Spinal cord (tissue), 10 donors: ENCODE data around the gene PLXNA2. TPM values are rescaled to one million over a fixed set of nuclear protein-coding genes. Genes with fewer than 3 reads are reported as not detected.
A peak's percentile ranks its signal among the peaks of the same experiment; 100 is the strongest.

Experiments used
- DNase-seq, 6 donors: peaks; one replicate each; pipeline versions ENCODE4 v3.0.0 to v3.0.0-alpha.2; 2013 to 2015; ENCODE audit warnings: low spot score in 6 of 6, low read depth in 4 of 6
- H3K27ac ChIP-seq: one replicate; pipeline ENCODE4 v1.5.1; 2013; ENCODE audit warnings: low read depth, low read length, control low read depth
- H3K27me3 ChIP-seq: one replicate; pipeline ENCODE4 v1.6.1; 2013; ENCODE audit warnings: low read length; ENCODE audit not compliant: control insufficient read depth, insufficient read depth
- H3K36me3 ChIP-seq: one replicate; pipeline ENCODE4 v1.6.1; 2013; ENCODE audit warnings: low read length; ENCODE audit not compliant: control insufficient read depth, insufficient read depth
- H3K4me1 ChIP-seq: one replicate; pipeline ENCODE4 v1.6.1; 2013; ENCODE audit warnings: low read length; ENCODE audit not compliant: control insufficient read depth, insufficient read depth
- H3K4me3 ChIP-seq: one replicate; pipeline ENCODE4 v1.5.1; 2013; ENCODE audit warnings: low read depth, low read length, control low read depth
- H3K9me3 ChIP-seq: one replicate; pipeline ENCODE4 v1.6.1; 2013; ENCODE audit warnings: low read length; ENCODE audit not compliant: control insufficient read depth, insufficient read depth
- WGBS: methylation state at CpG from one replicate; pipeline ENCODE4 v1.1.5; 2013; ENCODE audit warnings: missing lambda C conversion rate; ENCODE audit not compliant: insufficient coverage; 5-methylcytosine and 5-hydroxymethylcytosine counted together
- polyA plus RNA-seq, 2 donors: library from polyadenylated mRNA; unstranded; fragments of 120-200 nt; gene quantifications; one replicate each; pipeline ENCODE4 v1.2.1, GENCODE V29; 2013; ENCODE audit not compliant: insufficient read length in 2 of 2
- total RNA-seq, 2 donors: library from RNA; depleted of rRNA in 1 of 2; stranded (reverse); fragments of 120-200 nt in 1 of 2; fragments of >200 nt in 1 of 2; gene quantifications; one replicate each; pipeline versions ENCODE4 v1.2.3 to v1.2.4, GENCODE V29; 2013 to 2014
- donor health status: healthy.

Gene PLXNA2
- total and polyA plus RNA-seq, 4 donors, result 22.0 to 52.8 (median 39.7) TPM

DNA sequence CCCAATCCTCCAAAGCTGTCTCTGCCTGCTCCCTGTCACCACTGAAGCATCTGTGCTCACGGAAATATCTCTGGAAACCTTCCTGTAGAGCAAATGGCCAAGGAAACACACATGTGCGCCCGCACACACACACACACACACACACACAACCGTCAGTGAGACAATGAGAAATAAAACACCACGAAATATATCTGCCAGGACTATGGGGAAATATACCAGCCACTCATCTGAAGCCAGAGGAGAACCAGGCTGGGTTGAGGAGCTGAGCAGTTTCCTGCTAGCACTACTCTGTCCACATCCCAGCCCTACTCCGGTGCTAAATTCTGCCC, 25.1 kb upstream of the PLXNA2 start:
- Histone ChIP-seq H3K4me3 (no peak overlapping the region), H3K9me3 (no peaks in the 10 kb centered on the region), H3K4me1 (peaks cover 29% of the 10 kb centered on the region), H3K36me3 (no peaks in the 10 kb centered on the region), H3K27ac (no peak overlapping the region), H3K27me3 (peaks cover 3% of the 10 kb centered on the region)
- WGBS, result 56% methylated on average over 5 of the region's 6 CpGs
- peak in 1 of 6 donors; percentile 72 for DNase-seq

DNA sequence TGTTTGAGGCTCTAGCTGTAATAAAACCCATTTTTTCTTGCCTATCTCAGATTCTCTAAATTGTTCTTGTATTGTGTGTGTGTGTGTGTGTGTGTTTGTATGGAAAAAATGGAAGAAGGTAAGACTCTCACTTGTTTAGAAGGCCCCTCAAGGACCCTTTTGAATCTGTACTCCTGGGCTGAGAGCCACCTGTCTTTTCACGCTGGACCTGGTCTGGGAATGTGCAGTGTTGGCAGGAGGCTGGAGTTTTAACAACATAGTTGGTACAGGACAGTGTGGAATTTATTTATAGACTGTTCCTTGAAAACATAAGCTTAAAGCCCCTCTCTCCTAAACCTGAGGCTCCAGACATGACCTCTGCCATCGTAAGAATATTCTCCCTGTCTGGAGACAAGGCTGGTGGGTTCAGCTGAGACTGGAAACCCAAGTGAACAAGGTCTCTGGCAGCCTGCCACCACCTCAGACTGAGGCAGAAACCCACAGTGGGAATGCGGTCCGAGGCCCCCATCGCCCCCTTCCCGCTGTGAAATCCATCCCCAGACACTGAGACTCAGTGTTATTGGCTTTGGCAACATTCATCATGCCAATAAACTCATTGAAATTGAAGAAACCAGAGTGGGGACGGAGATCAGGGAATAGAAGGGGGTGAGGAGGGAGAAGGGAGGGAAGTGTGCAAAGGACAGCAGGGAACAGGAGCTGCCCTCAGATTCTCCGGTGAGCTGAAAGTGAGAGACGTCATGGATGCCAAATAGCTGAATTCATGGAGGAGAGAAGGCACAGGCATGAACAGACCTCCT, 24.6 kb upstream of the PLXNA2 start:
- peak in 2 of 6 donors; percentile 57 to 89 for DNase-seq
- Histone ChIP-seq H3K4me3 (no peak overlapping the region), H3K4me1 (peaks cover 29% of the 10 kb centered on the region), H3K9me3 (no peaks in the 10 kb centered on the region), H3K36me3 (no peaks in the 10 kb centered on the region), H3K27ac (peak overlapping the region; percentile 16), H3K27me3 (peaks cover 3% of the 10 kb centered on the region)
- WGBS, result 18% methylated on average over 2 of the region's 9 CpGs

DNA sequence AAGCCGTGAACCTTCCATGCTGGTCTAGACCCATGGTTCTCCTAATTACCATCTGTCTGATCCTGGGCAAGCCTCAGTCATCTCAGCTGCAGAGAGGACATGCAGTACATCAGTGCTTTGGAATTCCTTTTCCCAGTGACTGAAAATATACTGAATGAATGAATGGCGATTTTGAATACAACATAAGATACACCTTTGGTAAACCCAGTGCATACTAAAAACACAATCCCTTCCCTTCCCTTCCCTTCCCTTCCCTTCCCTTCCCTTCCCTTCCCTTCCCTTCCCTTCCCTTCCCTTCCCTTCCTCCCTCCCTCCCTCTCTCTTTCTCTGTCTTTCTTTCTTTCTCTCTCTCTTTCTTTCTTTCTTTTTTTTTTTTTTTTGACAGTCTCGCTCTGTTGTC, 21.3 kb upstream of the PLXNA2 start:
- Histone ChIP-seq H3K27ac (no peak overlapping the region), H3K9me3 (no peaks in the 10 kb centered on the region), H3K27me3 (peaks cover 3% of the 10 kb centered on the region), H3K4me3 (no peak overlapping the region), H3K4me1 (peaks cover 25% of the 10 kb centered on the region), H3K36me3 (no peaks in the 10 kb centered on the region)
- 78% methylated on average over 1 of the region's 3 CpGs for WGBS
- no peak for DNase-seq

DNA sequence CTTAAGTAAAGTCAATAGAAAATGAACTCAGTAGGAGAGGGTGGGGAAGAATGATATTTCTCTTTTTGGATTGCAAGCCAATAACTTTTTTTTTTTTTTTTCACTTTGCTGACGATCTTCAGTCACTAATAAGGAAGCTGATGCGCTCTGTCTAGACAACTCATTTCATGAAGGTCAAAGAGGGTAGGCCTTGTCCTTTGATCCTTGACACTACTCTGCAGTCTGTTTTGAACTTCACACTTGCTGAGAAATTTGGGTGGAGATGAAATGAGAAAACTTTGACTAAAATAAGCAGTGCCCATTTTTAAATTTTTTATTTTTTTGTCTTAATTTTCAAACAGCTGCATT, 20.9 kb upstream of the PLXNA2 start:
- Histone ChIP-seq H3K36me3 (no peaks in the 10 kb centered on the region), H3K4me3 (no peak overlapping the region), H3K27me3 (peaks cover 3% of the 10 kb centered on the region), H3K27ac (no peak overlapping the region), H3K9me3 (no peaks in the 10 kb centered on the region), H3K4me1 (peaks cover 25% of the 10 kb centered on the region)
- WGBS, result no CpG with 5 or more reads among the region's 2 CpGs
- no peak for DNase-seq

DNA sequence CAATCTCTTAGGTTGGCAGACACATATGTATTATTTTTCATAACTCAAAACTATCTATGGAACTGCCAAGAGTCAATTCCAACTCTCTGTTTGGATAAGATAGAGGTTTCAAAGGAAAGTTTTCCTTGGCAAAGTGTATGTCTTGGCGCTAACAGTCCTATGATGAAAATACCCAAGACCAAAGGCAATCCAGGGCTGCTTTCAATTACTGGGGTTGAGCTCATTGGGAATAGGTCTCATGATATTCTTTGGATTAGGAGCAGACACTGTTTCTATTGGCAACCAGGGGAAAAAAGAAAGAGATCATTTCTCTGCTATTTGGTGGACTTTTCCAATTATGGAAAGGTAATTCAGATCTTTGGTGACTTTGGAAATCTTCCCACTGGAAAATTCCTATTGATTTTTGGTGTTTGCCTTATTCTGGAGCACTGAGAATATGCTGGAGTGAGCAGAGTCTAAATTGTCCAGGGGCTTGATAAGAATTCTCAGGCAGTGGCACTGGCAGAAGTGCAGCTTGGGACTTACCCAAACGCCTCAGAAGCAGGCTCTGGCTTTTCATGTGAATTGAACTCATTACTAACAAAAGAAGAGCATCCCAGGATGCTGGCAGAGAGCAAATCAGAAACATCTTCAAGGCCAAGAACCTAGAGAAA, 20.4 kb upstream of the PLXNA2 start:
- 79% methylated on average over 2 of the region's 2 CpGs for WGBS
- no peaks in the 10 kb centered on the region for H3K9me3 ChIP-seq
- peaks cover 3% of the 10 kb centered on the region for H3K27me3 ChIP-seq
- no peaks in the 10 kb centered on the region for H3K36me3 ChIP-seq
- H3K4me3 ChIP-seq, result no peak overlapping the region
- no peak overlapping the region for H3K27ac ChIP-seq
- peaks cover 25% of the 10 kb centered on the region for H3K4me1 ChIP-seq
- DNase-seq, result peak in 2 of 6 donors; percentile 31 to 83

DNA sequence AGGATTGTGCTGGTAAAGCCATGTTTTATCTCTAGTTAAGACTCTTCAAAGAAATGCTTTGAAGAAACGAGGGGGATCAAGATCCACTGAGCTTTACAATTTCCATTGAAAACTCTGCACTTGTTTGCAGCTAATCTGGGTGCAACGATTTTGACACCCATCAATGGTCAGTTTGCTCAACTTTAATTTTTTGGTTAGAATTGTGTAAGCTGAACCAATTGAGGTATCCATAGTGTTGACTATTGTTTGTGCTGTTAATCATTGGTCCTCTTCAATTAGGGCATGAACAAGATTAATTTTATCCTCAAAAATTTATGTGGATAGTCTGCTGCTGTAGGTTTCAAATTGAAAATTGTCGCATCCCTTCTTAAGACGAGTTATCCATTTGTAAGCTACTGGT, 17.7 kb upstream of the PLXNA2 start:
- Histone ChIP-seq H3K27ac (no peak overlapping the region), H3K4me3 (no peak overlapping the region), H3K9me3 (no peaks in the 10 kb centered on the region), H3K36me3 (no peaks in the 10 kb centered on the region), H3K4me1 (no peaks in the 10 kb centered on the region), H3K27me3 (peaks cover 1% of the 10 kb centered on the region)
- no peak for DNase-seq
- 93% methylated on average over 2 of the region's 4 CpGs for WGBS

DNA sequence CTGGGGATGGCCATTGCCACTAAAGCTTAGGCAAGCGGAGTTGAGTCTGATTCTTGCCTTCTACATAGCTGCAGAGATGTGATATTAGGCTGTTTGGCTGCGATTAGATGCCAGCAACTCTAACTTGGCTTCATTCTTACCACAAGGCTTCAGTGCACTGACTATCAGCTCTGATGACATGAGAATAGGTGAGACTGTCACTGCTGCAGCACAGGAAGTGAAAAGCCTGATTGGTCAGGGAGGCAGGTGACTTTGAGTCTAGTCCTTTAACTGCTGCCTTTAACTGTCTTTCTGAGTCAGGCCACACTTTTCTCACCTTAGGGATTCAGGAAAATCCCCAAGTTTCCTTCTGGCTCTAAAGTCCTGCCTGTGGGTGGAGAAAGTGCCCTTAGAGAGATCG, 14.1 kb upstream of the PLXNA2 start:
- Histone ChIP-seq H3K4me3 (no peak overlapping the region), H3K27ac (no peak overlapping the region), H3K27me3 (no peaks in the 10 kb centered on the region), H3K9me3 (no peaks in the 10 kb centered on the region), H3K4me1 (no peaks in the 10 kb centered on the region), H3K36me3 (no peaks in the 10 kb centered on the region)
- DNase-seq, result no peak
- WGBS, result 100% methylated on average over 2 of the region's 3 CpGs

DNA sequence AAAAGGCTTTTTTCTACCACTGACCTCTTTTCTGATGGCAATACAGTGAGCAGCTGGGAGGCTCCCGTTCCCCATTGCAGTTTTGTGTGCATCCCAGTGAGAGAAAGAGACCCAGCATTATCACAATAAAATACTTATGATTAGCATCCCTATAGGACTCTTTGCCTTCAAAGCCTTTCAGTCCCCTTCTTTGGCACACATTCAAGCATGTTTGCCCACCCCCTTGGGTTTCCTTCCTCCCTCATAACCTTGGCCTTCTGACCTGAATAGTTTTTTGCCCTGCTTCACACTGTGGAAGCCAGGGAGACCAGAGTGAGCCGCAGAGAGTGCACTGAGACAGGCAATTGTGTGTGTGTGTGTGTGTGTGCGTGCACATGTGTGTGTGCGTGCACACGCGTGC, 13.2 kb upstream of the PLXNA2 start:
- H3K9me3 ChIP-seq, result no peaks in the 10 kb centered on the region
- H3K4me1 ChIP-seq, result peaks cover 2% of the 10 kb centered on the region
- H3K36me3 ChIP-seq, result no peaks in the 10 kb centered on the region
- no peaks in the 10 kb centered on the region for H3K27me3 ChIP-seq
- H3K4me3 ChIP-seq, result no peak overlapping the region
- WGBS, result 27% methylated on average over 2 of the region's 6 CpGs
- no peak overlapping the region for H3K27ac ChIP-seq
- DNase-seq, result no peak

DNA sequence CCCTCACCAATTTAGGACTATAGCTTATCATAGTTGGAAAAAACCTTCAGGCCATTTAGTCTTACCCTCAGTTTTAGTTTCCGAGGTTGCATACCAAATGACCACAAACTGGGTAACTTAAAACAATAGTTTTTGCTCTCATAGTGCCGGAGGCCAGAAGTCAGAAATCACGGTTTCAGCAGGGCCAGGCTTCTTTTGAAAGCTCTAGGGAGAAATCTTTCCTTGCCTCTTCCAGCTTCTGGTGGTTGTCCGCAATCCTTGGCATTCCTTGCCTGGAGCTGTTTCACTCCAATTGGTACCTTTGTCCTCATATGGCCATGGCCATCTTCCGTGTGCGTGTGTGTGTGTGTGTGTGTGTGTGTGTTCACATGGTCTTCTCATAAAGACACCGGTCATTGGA, 12.4 kb upstream of the PLXNA2 start:
- Histone ChIP-seq H3K27ac (no peak overlapping the region), H3K9me3 (no peaks in the 10 kb centered on the region)
- 93% methylated on average over 4 of the region's 7 CpGs for WGBS

DNA sequence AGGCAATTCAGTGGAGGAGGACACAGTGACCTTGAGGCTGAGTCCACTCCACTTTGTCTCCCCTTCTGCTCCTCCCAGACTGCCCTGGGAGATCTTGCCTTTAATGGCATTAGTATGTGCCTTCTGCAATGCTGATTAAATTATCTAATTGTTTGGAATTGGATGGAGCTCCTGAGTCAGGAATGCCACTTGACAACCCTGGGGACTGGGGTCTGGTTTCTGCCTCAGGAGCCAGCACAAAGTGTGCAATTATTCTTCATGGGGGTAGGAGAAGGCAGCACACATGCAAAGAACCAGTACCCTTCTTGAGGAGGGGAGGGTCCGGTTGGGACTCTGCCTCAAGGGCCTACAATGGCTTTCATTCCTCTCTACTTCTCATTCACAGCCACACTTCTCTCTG, 11.9 kb upstream of the PLXNA2 start:
- no peak overlapping the region for H3K27ac ChIP-seq
- no CpG with 5 or more reads among the region's 1 CpG for WGBS
- no peak overlapping the region for H3K4me3 ChIP-seq
- peaks cover 7% of the 10 kb centered on the region for H3K4me1 ChIP-seq
- no peaks in the 10 kb centered on the region for H3K27me3 ChIP-seq
- no peaks in the 10 kb centered on the region for H3K9me3 ChIP-seq
- DNase-seq, result no peak
- H3K36me3 ChIP-seq, result no peaks in the 10 kb centered on the region

More for the DNA sequence above, 12.4 kb upstream of the PLXNA2 start:
- Histone ChIP-seq H3K36me3 (no peaks in the 10 kb centered on the region), H3K27me3 (no peaks in the 10 kb centered on the region), H3K4me3 (no peak overlapping the region), H3K4me1 (peaks cover 4% of the 10 kb centered on the region)
- no peak for DNase-seq
